ENCODE results near the gene FBXW8. TPM values are rescaled to one million over a fixed set of nuclear protein-coding genes. Genes with fewer than 3 reads are reported as not detected.

Gene FBXW8
- total RNA-seq, 2 donors from 2014 or later: 10.0 to 10.4 TPM

GRCh38 chr12:117007577-117007976, 96.8 kb downstream of the FBXW8 start:
- H3K4me3 Mint-ChIP-seq: no peak overlapping the region
- ATAC-seq (replicated peaks in 1 of 2): no peak
- H3K9me3 Mint-ChIP-seq: no peaks in the 10 kb centered on the region
- peaks cover 2 to 9% of the 10 kb centered on the region in 2 donors for H3K36me3 Mint-ChIP-seq (ENCODE audit: insufficient read depth in 2 of 2)
- no peak overlapping the region for H3K27ac Mint-ChIP-seq
- DNase-seq: no peak
- peaks cover 10% of the 10 kb centered on the region for H3K4me1 Mint-ChIP-seq (ENCODE audit: low read depth)
- no peaks in the 10 kb centered on the region for H3K27me3 Mint-ChIP-seq (ENCODE audit: low read depth)

DNA sequence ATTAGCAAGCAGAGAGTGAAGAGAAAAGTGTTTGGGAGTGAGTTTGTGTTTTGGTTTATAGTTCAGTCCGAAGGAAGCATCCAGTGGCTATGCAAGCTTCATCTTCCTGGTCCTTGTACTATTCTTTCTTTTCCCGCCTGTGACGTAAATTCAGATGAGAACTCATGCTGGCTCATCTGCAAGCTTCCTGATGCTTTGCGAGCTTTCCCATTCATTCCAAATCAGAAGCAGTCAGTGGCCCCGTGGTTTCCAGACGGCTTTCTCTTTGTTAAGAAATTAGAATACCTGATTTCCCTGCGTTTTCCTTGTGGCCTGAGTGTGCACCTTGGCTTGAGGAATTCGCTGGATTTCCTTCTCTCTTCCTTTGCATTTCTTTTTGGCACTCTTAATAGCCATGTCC, 99.0 kb downstream of the FBXW8 start:
- Mint-ChIP-seq H3K4me1 (ENCODE audit: low read depth) (peaks cover 10% of the 10 kb centered on the region), H3K4me3 (no peak overlapping the region), H3K27ac (no peak overlapping the region), H3K9me3 (peaks cover 0 to 4% of the 10 kb centered on the region in 2 donors), H3K27me3 (ENCODE audit: low read depth) (no peaks in the 10 kb centered on the region), H3K36me3 (ENCODE audit: insufficient read depth in 2 of 2) (peaks cover 13 to 25% of the 10 kb centered on the region in 2 donors)
- no peak for ATAC-seq (replicated peaks in 1 of 2)
- no peak for DNase-seq

- peaks cover 3% of the 10 kb centered on the region for H3K4me1 Mint-ChIP-seq (ENCODE audit: low read depth)
- DNase-seq (no peak), ATAC-seq (replicated peaks in 1 of 2) (no peak)
- no peak overlapping the region for H3K27ac Mint-ChIP-seq
- peaks cover 0 to 7% of the 10 kb centered on the region in 2 donors for H3K9me3 Mint-ChIP-seq
- peaks cover 19 to 33% of the 10 kb centered on the region in 2 donors for H3K36me3 Mint-ChIP-seq (ENCODE audit: insufficient read depth in 2 of 2)
- no peak overlapping the region for H3K4me3 Mint-ChIP-seq
- H3K27me3 Mint-ChIP-seq (ENCODE audit: low read depth): no peaks in the 10 kb centered on the region
These were observed 100.1 kb downstream of the FBXW8 start for GRCh38 chr12:117010693-117011451.

DNA sequence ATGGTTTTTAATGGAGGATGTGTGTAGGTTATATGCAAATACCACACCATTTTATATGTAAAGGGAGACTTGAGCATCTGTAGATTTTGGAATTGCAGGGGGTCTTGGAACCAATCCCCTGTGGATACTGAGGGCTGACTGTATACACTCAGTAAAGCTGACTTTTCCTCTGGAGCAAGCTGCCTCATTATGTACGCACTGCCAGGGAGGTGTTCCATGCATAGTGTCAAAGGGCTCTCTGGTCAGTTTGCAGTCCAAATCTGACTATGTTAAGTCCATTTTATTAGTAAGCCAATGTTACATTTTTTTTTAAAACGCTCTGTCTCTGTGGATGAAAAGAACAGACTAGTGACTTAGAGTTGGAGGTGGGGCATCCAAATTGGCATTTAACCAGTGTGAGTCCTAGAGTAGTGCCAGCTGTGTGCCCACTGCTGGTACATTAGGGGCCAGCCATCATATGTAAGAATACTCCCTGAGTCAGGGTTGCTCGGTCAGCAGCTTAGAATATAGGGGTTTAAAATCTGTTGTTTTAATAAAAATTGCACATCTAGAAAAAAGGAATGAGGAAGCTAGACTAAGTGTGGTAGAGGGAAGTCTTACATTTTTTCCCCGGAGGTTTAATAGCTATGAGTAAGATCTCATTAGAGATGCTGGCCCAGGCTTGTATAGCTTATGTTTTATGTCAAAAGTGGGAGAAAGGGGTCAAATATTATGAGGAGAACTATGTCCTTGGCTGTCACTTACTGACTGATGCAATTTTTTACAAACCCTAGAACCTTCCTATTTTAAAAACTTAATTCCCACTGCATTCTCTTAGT, 101.4 kb downstream of the FBXW8 start:
- Mint-ChIP-seq H3K36me3 (ENCODE audit: insufficient read depth in 2 of 2) (peaks cover 20 to 37% of the 10 kb centered on the region in 2 donors), H3K4me3 (no peak overlapping the region), H3K9me3 (peaks cover 0 to 7% of the 10 kb centered on the region in 2 donors), H3K27me3 (ENCODE audit: low read depth) (no peaks in the 10 kb centered on the region), H3K27ac (no peak overlapping the region), H3K4me1 (ENCODE audit: low read depth) (no peaks in the 10 kb centered on the region)
- no peak for DNase-seq
- no peak for ATAC-seq (replicated peaks in 1 of 2)

- H3K27me3 Mint-ChIP-seq (ENCODE audit: low read depth): no peaks in the 10 kb centered on the region
- no peak overlapping the region for H3K4me3 Mint-ChIP-seq
- ATAC-seq (replicated peaks in 1 of 2) (no peak), DNase-seq (no peak)
- H3K36me3 Mint-ChIP-seq (ENCODE audit: insufficient read depth in 2 of 2): peaks cover 20 to 39% of the 10 kb centered on the region in 2 donors
- H3K9me3 Mint-ChIP-seq: peaks cover 0 to 7% of the 10 kb centered on the region in 2 donors
- H3K27ac Mint-ChIP-seq: no peak overlapping the region
- H3K4me1 Mint-ChIP-seq (ENCODE audit: low read depth): no peaks in the 10 kb centered on the region
These were observed 103.0 kb downstream of the FBXW8 start for GRCh38 chr12:117013726-117014125.

DNA sequence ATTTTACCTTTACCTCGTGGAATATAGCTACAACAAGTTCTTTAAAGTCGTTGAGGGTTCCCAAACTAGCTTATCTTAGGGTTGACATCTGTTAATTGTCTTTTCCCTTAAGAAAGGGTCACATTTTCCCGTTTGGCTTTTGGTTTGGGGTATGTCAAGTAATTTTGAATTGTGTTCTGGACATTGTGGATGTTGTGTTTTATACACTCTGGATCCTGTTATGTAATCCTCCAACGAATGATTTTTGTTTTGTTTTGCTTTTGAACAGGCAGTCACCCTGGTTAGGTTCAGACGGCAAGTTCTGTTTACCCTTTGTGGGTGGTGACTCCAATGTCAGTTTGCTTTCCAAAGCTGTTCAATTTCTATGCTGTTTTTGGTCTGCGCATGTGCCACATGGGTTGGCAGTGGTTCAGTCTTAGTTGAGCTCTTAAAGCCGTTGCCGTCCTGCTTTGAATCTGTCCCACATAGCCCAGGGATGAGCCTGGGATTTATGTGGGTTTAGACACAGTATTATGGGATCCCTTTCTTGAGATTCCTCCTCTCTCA, 103.7 kb downstream of the FBXW8 start:
- Mint-ChIP-seq H3K36me3 (ENCODE audit: insufficient read depth in 2 of 2) (peaks cover 20 to 39% of the 10 kb centered on the region in 2 donors), H3K9me3 (peaks cover 0 to 7% of the 10 kb centered on the region in 2 donors)

DNA sequence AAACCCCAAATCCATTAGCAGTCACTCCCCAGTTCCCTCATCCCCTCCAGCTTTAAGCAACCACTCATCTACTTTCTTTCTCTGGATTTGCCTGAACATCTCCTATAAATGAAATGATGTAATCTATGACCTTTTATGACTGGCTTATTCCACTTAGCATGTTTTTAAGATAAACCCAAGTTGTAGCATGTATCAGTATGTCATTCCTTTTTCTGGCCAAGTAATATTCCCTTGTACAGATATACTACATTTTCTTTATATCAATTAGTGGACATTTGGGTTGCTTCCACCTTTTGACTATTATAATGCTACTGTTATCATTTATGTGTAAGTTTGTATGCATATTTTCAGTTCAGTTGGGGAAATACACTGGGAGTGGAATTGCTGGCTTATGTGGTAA, 105.1 kb downstream of the FBXW8 start:
- Mint-ChIP-seq H3K4me1 (ENCODE audit: low read depth) (no peaks in the 10 kb centered on the region), H3K4me3 (no peak overlapping the region), H3K27me3 (ENCODE audit: low read depth) (no peaks in the 10 kb centered on the region), H3K9me3 (peaks cover 0 to 7% of the 10 kb centered on the region in 2 donors), H3K27ac (no peak overlapping the region), H3K36me3 (ENCODE audit: insufficient read depth in 2 of 2) (peaks cover 20 to 39% of the 10 kb centered on the region in 2 donors)
- no peak for DNase-seq
- no peak for ATAC-seq (replicated peaks in 1 of 2)

More for the DNA sequence above, 103.7 kb downstream of the FBXW8 start:
- no peak for ATAC-seq (replicated peaks in 1 of 2)
- Mint-ChIP-seq H3K4me3 (no peak overlapping the region), H3K27ac (no peak overlapping the region), H3K4me1 (ENCODE audit: low read depth) (no peaks in the 10 kb centered on the region), H3K27me3 (ENCODE audit: low read depth) (no peaks in the 10 kb centered on the region)
- DNase-seq: no peak

DNA sequence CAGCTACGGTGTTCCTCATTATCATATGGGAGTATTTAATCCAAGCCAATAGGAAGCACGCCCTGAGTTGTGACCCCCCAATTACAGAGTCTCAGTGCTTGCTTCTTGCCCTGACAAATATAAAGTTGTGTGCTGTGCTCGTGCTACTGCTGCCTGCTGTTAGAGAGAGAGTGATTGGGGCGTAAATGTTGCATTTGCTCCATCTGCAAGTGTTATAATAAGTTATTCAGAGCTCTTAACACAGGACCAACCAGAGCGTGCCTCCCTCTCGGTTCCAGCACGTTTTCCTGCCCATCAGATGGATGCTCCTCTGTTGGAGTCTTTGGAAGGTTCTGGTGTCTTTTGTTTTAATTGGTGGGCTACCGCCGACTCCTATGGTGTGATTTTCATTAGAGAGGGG, 107.1 kb downstream of the FBXW8 start:
- Mint-ChIP-seq H3K4me1 (ENCODE audit: low read depth) (no peaks in the 10 kb centered on the region), H3K36me3 (ENCODE audit: insufficient read depth in 2 of 2) (peaks cover 18 to 33% of the 10 kb centered on the region in 2 donors), H3K4me3 (no peak overlapping the region), H3K27me3 (ENCODE audit: low read depth) (no peaks in the 10 kb centered on the region), H3K9me3 (peaks cover 0 to 7% of the 10 kb centered on the region in 2 donors), H3K27ac (no peak overlapping the region)
- DNase-seq (no peak), ATAC-seq (replicated peaks in 1 of 2) (no peak)

DNA sequence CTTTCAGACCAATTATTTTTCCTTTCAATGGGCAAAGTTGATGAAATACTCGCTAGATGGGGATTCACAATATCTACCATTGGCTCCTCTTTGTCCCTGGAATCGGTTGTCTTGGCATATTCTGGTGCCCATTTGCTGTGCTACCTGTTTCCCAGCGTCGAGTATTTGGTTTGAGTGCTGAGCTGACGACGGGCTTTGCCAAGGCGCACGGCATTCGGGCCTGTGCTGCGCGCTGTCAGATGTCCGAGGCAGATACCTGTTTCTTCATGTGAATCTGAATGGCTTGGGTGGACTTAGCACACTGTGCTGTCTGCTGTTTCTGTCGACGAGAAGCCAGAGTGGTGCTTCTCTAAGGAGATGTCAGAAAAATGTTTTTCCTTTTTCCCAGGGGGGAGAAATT, 107.5 kb downstream of the FBXW8 start:
- H3K36me3 Mint-ChIP-seq (ENCODE audit: insufficient read depth in 2 of 2): peaks cover 16 to 29% of the 10 kb centered on the region in 2 donors
- no peak for ATAC-seq (replicated peaks in 1 of 2)
- no peaks in the 10 kb centered on the region for H3K27me3 Mint-ChIP-seq (ENCODE audit: low read depth)
- H3K27ac Mint-ChIP-seq: no peak overlapping the region
- no peak for DNase-seq
- H3K4me3 Mint-ChIP-seq: no peak overlapping the region
- H3K4me1 Mint-ChIP-seq (ENCODE audit: low read depth): no peaks in the 10 kb centered on the region
- H3K9me3 Mint-ChIP-seq: peaks cover 0 to 7% of the 10 kb centered on the region in 2 donors

DNA sequence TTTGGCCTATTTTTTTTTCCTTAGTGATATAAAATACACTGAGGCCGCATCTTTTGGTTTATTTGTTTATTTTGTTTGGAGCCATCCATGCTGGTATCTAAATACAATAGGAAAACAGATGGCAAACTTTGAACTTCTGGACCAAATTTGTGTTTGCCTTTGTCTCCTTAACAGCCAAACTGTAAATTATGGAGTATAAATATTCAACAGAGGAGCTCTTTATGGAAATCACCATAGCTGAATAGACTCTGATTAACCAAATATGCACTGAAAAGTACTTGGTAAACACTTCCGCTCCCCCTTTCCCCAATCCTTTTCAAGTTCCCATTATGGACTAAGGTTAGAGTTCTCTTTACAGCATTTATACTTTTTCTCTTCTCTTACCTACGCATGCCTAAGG, 107.9 kb downstream of the FBXW8 start:
- no peak for DNase-seq
- Mint-ChIP-seq H3K4me1 (ENCODE audit: low read depth) (no peaks in the 10 kb centered on the region), H3K9me3 (peaks cover 0 to 7% of the 10 kb centered on the region in 2 donors), H3K4me3 (no peak overlapping the region), H3K36me3 (ENCODE audit: insufficient read depth in 2 of 2) (peaks cover 14 to 29% of the 10 kb centered on the region in 2 donors), H3K27me3 (ENCODE audit: low read depth) (no peaks in the 10 kb centered on the region), H3K27ac (no peak overlapping the region)
- ATAC-seq (replicated peaks in 1 of 2): no peak

- ATAC-seq (replicated peaks in 1 of 2) (no peak), DNase-seq (no peak)
- H3K27me3 Mint-ChIP-seq (ENCODE audit: low read depth): no peaks in the 10 kb centered on the region
- peaks cover 0 to 3% of the 10 kb centered on the region in 2 donors for H3K9me3 Mint-ChIP-seq
- no peaks in the 10 kb centered on the region for H3K4me1 Mint-ChIP-seq (ENCODE audit: low read depth)
- peaks cover 6 to 21% of the 10 kb centered on the region in 2 donors for H3K36me3 Mint-ChIP-seq (ENCODE audit: insufficient read depth in 2 of 2)
- H3K27ac Mint-ChIP-seq: no peak overlapping the region
- no peak overlapping the region for H3K4me3 Mint-ChIP-seq
These were observed 109.1 kb downstream of the FBXW8 start for GRCh38 chr12:117019866-117020265.

DNA sequence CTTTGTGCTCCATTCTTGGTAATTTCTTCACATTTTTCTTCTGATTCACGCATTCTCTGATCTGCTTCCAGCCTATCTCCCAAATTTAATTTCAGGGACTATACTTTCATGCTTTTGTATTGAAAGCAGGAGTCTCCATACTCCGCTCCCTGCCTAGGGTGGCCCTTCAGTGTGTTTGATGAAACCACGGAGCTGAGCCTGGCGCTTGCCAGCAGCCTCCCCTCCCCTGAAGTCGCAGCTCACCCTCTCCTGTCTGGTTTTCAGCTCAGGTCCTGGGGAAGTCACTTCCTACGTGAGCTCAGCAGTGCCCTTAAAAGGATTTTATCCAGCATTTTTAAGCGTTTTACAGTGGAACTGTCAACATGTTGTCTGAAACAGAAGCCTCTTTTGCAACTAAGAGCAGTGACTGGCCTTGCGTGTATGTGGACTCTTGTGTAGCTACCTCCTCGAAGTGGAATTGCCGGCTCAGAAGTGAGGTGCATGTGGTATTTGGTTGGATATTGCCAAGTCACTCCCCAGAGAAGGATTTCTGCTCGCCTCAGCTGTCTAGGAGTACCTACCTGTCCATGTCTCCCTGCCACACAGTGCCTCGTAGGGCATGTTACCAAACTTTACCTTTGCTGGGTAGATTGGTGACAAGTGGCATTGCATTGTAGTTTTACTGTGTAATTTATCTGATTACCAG, 109.9 kb downstream of the FBXW8 start:
- DNase-seq: no peak
- H3K36me3 Mint-ChIP-seq (ENCODE audit: insufficient read depth in 2 of 2): peaks cover 3 to 19% of the 10 kb centered on the region in 2 donors
- no peak for ATAC-seq (replicated peaks in 1 of 2)
- H3K27me3 Mint-ChIP-seq (ENCODE audit: low read depth): no peaks in the 10 kb centered on the region
- H3K4me1 Mint-ChIP-seq (ENCODE audit: low read depth): peaks cover 6% of the 10 kb centered on the region
- no peak overlapping the region for H3K27ac Mint-ChIP-seq
- H3K9me3 Mint-ChIP-seq: peaks cover 0 to 2% of the 10 kb centered on the region in 2 donors
- H3K4me3 Mint-ChIP-seq: no peak overlapping the region

GRCh38 chr12:117022465-117022864, 111.7 kb downstream of the FBXW8 start:
- no peak overlapping the region for H3K4me3 Mint-ChIP-seq
- H3K9me3 Mint-ChIP-seq: no peaks in the 10 kb centered on the region
- H3K27ac Mint-ChIP-seq: no peak overlapping the region
- ATAC-seq (replicated peaks in 1 of 2) (no peak), DNase-seq (no peak)
- peaks cover 0 to 15% of the 10 kb centered on the region in 2 donors for H3K36me3 Mint-ChIP-seq (ENCODE audit: insufficient read depth in 2 of 2)
- H3K27me3 Mint-ChIP-seq (ENCODE audit: low read depth): no peaks in the 10 kb centered on the region
- peaks cover 8% of the 10 kb centered on the region for H3K4me1 Mint-ChIP-seq (ENCODE audit: low read depth)

Measured in activated T-cell treated with anti-CD3 and anti-CD28 coated beads, Interleukin-2, amount 50 U/mL, for 72 hours (primary cell).